Skeletal muscle tissue (tissue), 4 donors: Measurements from ENCODE around the gene HTRA1. TPM values are rescaled to one million over a fixed set of nuclear protein-coding genes. Genes with fewer than 3 reads are reported as not detected.

Experiments used
- H3K27ac ChIP-seq: one replicate; pipeline ENCODE4 v1.7.0; 2013; ENCODE audit warnings: mild to moderate bottlenecking, low read depth, low read length, inconsistent platforms
- H3K27me3 ChIP-seq, 3 donors: one replicate each; pipeline ENCODE4 v1.7.0; 2013; ENCODE audit warnings: low read length in 3 of 3; ENCODE audit not compliant: control insufficient read depth in 3 of 3, insufficient read depth in 3 of 3
- H3K36me3 ChIP-seq, 3 donors: one replicate each; pipeline ENCODE4 v1.7.0; 2013; ENCODE audit warnings: low read length in 3 of 3; ENCODE audit not compliant: control insufficient read depth in 3 of 3, insufficient read depth in 3 of 3
- H3K4me1 ChIP-seq, 3 donors: one replicate each; pipeline ENCODE4 v1.7.0; 2013; ENCODE audit warnings: low read length in 3 of 3, mild to moderate bottlenecking in 3 of 3; ENCODE audit not compliant: control insufficient read depth in 3 of 3, insufficient read depth in 3 of 3
- H3K4me3 ChIP-seq, 3 donors: one replicate each; pipeline ENCODE4 v1.7.0; 2013; ENCODE audit warnings: low read length in 3 of 3
- H3K9ac ChIP-seq, 3 donors: one replicate each; pipeline ENCODE4 v1.7.0; 2013; ENCODE audit warnings: low read length in 3 of 3, mild to moderate bottlenecking in 3 of 3, moderate library complexity in 2 of 3, low read depth in 1 of 3
- H3K9me3 ChIP-seq, 3 donors: one replicate each; pipeline ENCODE4 v1.7.0; 2013; ENCODE audit warnings: low read length in 3 of 3; ENCODE audit not compliant: control insufficient read depth in 3 of 3
- total RNA-seq: library from RNA; depleted of rRNA; stranded (reverse); fragments of >200 nt; gene quantifications from one replicate; pipeline ENCODE4 v1.2.3, GENCODE V29; 2014
- donor health status: Osteomylitis.

The HTRA1 gene
- 69.9 TPM for total RNA-seq

GRCh38 chr10:122461367-122461728 is at the start of gene HTRA1:
TSS of gene HTRA1 (plus strand) at chr10:122461553. CDS start at chr10:122461653, 100 bp downstream.
- Histone ChIP-seq H3K9ac (peak within 1 kb of the TSS; percentile 57 to 79 (median 67)), H3K27me3 (peaks cover 4 to 8% (median 5%) of the 10 kb centered on the region in 3 donors), H3K36me3 (peaks cover 0 to 2% (median 0%) of the 10 kb centered on the region in 3 donors), H3K4me3 (peak within 1 kb of the TSS; percentile 76 to 82 (median 82)), H3K9me3 (no peaks in the 10 kb centered on the region), H3K4me1 (peaks cover 32 to 44% (median 41%) of the 10 kb centered on the region in 3 donors), H3K27ac (peak within 1 kb of the TSS; percentile 60)

- Histone ChIP-seq H3K36me3 (peaks cover 5 to 29% (median 16%) of the 10 kb centered on the region in 3 donors), H3K4me1 (no peaks in the 10 kb centered on the region), H3K9me3 (no peaks in the 10 kb centered on the region), H3K27ac (no peak overlapping the region), H3K27me3 (no peaks in the 10 kb centered on the region), H3K4me3 (no peak overlapping the region), H3K9ac (no peak overlapping the region)
Measured at GRCh38 chr10:122413327-122413726, 48.0 kb upstream of the HTRA1 start.

- no peak overlapping the region for H3K27ac ChIP-seq
Measured at GRCh38 chr10:122417667-122418066, 43.7 kb upstream of the HTRA1 start.

GRCh38 chr10:122419016-122419415 is 42.3 kb upstream of the HTRA1 start:
- H3K4me1 ChIP-seq = no peaks in the 10 kb centered on the region

More at GRCh38 chr10:122417667-122418066, 43.7 kb upstream of the HTRA1 start:
- Histone ChIP-seq H3K4me3 (no peak overlapping the region), H3K4me1 (no peaks in the 10 kb centered on the region), H3K36me3 (peaks cover 8 to 19% (median 16%) of the 10 kb centered on the region in 3 donors), H3K9ac (no peak overlapping the region), H3K9me3 (no peaks in the 10 kb centered on the region), H3K27me3 (no peaks in the 10 kb centered on the region)

GRCh38 chr10:122419876-122420623 is 41.3 kb upstream of the HTRA1 start:
- no peak overlapping the region for H3K4me3 ChIP-seq
- peaks cover 8 to 26% (median 15%) of the 10 kb centered on the region in 3 donors for H3K36me3 ChIP-seq
- H3K27me3 ChIP-seq = no peaks in the 10 kb centered on the region
- H3K9me3 ChIP-seq = no peaks in the 10 kb centered on the region
- H3K27ac ChIP-seq = no peak overlapping the region
- H3K9ac ChIP-seq = peak overlapping the region in 1 of 3 donors; percentile 45
- H3K4me1 ChIP-seq = no peaks in the 10 kb centered on the region

More at GRCh38 chr10:122419016-122419415, 42.3 kb upstream of the HTRA1 start:
- Histone ChIP-seq H3K27me3 (no peaks in the 10 kb centered on the region), H3K9me3 (no peaks in the 10 kb centered on the region), H3K27ac (no peak overlapping the region), H3K36me3 (peaks cover 8 to 20% (median 19%) of the 10 kb centered on the region in 3 donors), H3K9ac (no peak overlapping the region), H3K4me3 (no peak overlapping the region)

GRCh38 chr10:122420624-122421007 is 40.7 kb upstream of the HTRA1 start:
- Histone ChIP-seq H3K27ac (no peak overlapping the region), H3K4me3 (no peak overlapping the region), H3K9me3 (no peaks in the 10 kb centered on the region), H3K27me3 (no peaks in the 10 kb centered on the region), H3K4me1 (no peaks in the 10 kb centered on the region), H3K36me3 (peaks cover 8 to 23% (median 14%) of the 10 kb centered on the region in 3 donors), H3K9ac (no peak overlapping the region)

- H3K9ac ChIP-seq = no peak overlapping the region
- no peaks in the 10 kb centered on the region for H3K4me1 ChIP-seq
- H3K27me3 ChIP-seq = no peaks in the 10 kb centered on the region
- H3K9me3 ChIP-seq = no peaks in the 10 kb centered on the region
- H3K4me3 ChIP-seq = no peak overlapping the region
- H3K27ac ChIP-seq = no peak overlapping the region
- peaks cover 7 to 17% (median 14%) of the 10 kb centered on the region in 3 donors for H3K36me3 ChIP-seq
Measured at GRCh38 chr10:122421054-122421625, 40.2 kb upstream of the HTRA1 start.

- H3K36me3 ChIP-seq = peaks cover 6 to 15% (median 14%) of the 10 kb centered on the region in 3 donors
- no peaks in the 10 kb centered on the region for H3K9me3 ChIP-seq
- H3K4me1 ChIP-seq = no peaks in the 10 kb centered on the region
Measured at GRCh38 chr10:122421742-122422141, 39.6 kb upstream of the HTRA1 start.

GRCh38 chr10:122422266-122422989 is 38.9 kb upstream of the HTRA1 start:
- no peaks in the 10 kb centered on the region for H3K9me3 ChIP-seq
- H3K9ac ChIP-seq = no peak overlapping the region
- peaks cover 6 to 22% (median 16%) of the 10 kb centered on the region in 3 donors for H3K36me3 ChIP-seq
- no peak overlapping the region for H3K4me3 ChIP-seq
- H3K4me1 ChIP-seq = no peaks in the 10 kb centered on the region
- H3K27ac ChIP-seq = no peak overlapping the region
- H3K27me3 ChIP-seq = no peaks in the 10 kb centered on the region

More at GRCh38 chr10:122421742-122422141, 39.6 kb upstream of the HTRA1 start:
- no peaks in the 10 kb centered on the region for H3K27me3 ChIP-seq
- H3K27ac ChIP-seq = no peak overlapping the region
- H3K4me3 ChIP-seq = no peak overlapping the region
- no peak overlapping the region for H3K9ac ChIP-seq
